H1 (cell line): ENCODE data around the gene RPS3. TPM values are rescaled to one million over a fixed set of nuclear protein-coding genes. Genes with fewer than 3 reads are reported as not detected.

Experiments
- CTCF ChIA-PET: fragments of 300-600 bp; sonication (Branson Sonifier 250); formaldehyde crosslinking; loops from one replicate; lab custom pipeline; 2021; ENCODE audit not compliant: partially characterized antibody; lab: Charles Lee
- POLR2A ChIA-PET: fragments of 300-600 bp; sonication (Branson Sonifier 250); formaldehyde crosslinking; loops from one replicate; lab custom pipeline; 2021; ENCODE audit warnings: inconsistent platforms; ENCODE audit not compliant: partially characterized antibody; lab: Charles Lee
- DNase-seq, 2 experiments: peaks; one replicate each; pipeline versions ENCODE4 v3.0.0 to v3.0.0-alpha.2; 2010 to 2022; ENCODE audit warnings: low spot score in 2 of 2, low read depth in 1 of 2, mixed read lengths in 1 of 2
- FAIRE-seq: peaks from 2 replicates; lab custom pipeline; 2011; peaks lifted over from hg19 to GRCh38; lab: Jason Lieb, UNC
- H2AFZ ChIP-seq: 2 replicates; pipeline ENCODE4 v1.8.1; 2012; ENCODE audit warnings: low read length, inconsistent platforms
- H2AK5ac ChIP-seq: 2 replicates; pipeline ENCODE4 v1.6.1; 2013; ENCODE audit warnings: low read depth, low read length
- H2BK120ac ChIP-seq: replicated peaks from 2 replicates; pipeline ENCODE3; 2013; ENCODE audit warnings: low read depth, low read length, inconsistent platforms
- H2BK12ac ChIP-seq: 2 replicates; pipeline ENCODE4 v1.6.1; 2013; ENCODE audit warnings: low read depth, low read length
- H2BK15ac ChIP-seq: 2 replicates; pipeline ENCODE4 v1.6.1; 2013; ENCODE audit warnings: low read length
- H2BK20ac ChIP-seq: 2 replicates; pipeline ENCODE4 v1.6.1; 2013; ENCODE audit warnings: low read length
- H2BK5ac ChIP-seq: 2 replicates; pipeline ENCODE4 v1.6.1; 2013; ENCODE audit warnings: low read depth, low read length
- H3K14ac ChIP-seq: 2 replicates; pipeline ENCODE4 v1.6.1; 2013; ENCODE audit warnings: inconsistent platforms; ENCODE audit not compliant: insufficient read length
- H3K18ac ChIP-seq: 2 replicates; pipeline ENCODE4 v1.6.1; 2013; ENCODE audit warnings: low read length; ENCODE audit errors: extremely low read depth
- H3K23ac ChIP-seq: 2 replicates; pipeline ENCODE4 v1.6.1; 2013; ENCODE audit warnings: inconsistent platforms; ENCODE audit not compliant: insufficient read length
- H3K23me2 ChIP-seq: 2 replicates; pipeline ENCODE4 v1.6.1; 2013; ENCODE audit warnings: low read depth, low read length
- H3K27ac ChIP-seq: 2 replicates; pipeline ENCODE4 v1.6.1; 2011; ENCODE audit warnings: low read depth, low read length, inconsistent platforms
- H3K27me3 ChIP-seq, 4 experiments: replicated peaks in 1 of 4; 1 replicate in 1 of 4; 2 replicates in 3 of 4; pipeline versions ENCODE4 v1.6.1 to v1.8.1; 2011 to 2013; ENCODE audit warnings: low read length in 3 of 4, mild to moderate bottlenecking in 3 of 4, inconsistent platforms in 2 of 4, mixed read lengths in 2 of 4, moderate library complexity in 1 of 4; ENCODE audit not compliant: control insufficient read depth in 3 of 4, insufficient read depth in 3 of 4; ENCODE audit errors: extremely low read depth in 1 of 4
- H3K36me3 ChIP-seq, 4 experiments: 2 replicates each; pipeline versions ENCODE4 v1.6.1 to v1.8.1; 2011 to 2013; ENCODE audit warnings: mild to moderate bottlenecking in 4 of 4, low read length in 3 of 4, moderate library complexity in 2 of 4, control low read depth in 1 of 4, inconsistent platforms in 1 of 4; ENCODE audit not compliant: insufficient read depth in 4 of 4, control insufficient read depth in 2 of 4
- H3K4ac ChIP-seq: replicated peaks from 2 replicates; pipeline ENCODE3; 2013; ENCODE audit warnings: low read length, low read depth, mixed read lengths, inconsistent platforms; ENCODE audit not compliant: insufficient read length
- H3K4me1 ChIP-seq, 4 experiments: replicated peaks in 1 of 4; 1 replicate in 1 of 4; 2 replicates in 3 of 4; pipeline versions ENCODE4 v1.6.1 to v1.8.1; 2011 to 2013; ENCODE audit warnings: low read length in 3 of 4, inconsistent platforms in 2 of 4, mixed read lengths in 1 of 4; ENCODE audit not compliant: insufficient read depth in 4 of 4, control insufficient read depth in 3 of 4
- H3K4me2 ChIP-seq, 2 experiments: 2 replicates each; pipeline versions ENCODE4 v1.6.1 to v1.8.1; 2011 to 2013; ENCODE audit warnings: low read depth in 2 of 2, low read length in 2 of 2, control low read depth in 1 of 2, inconsistent platforms in 1 of 2, mild to moderate bottlenecking in 1 of 2; ENCODE audit not compliant: insufficient read depth in 1 of 2
- H3K4me3 ChIP-seq, 4 experiments: fragments of 200-600, 300-600 bp in 1 of 4; sonication (generic), shearing (Covaris generic), sonication (Bioruptor Twin) in 1 of 4; 2 replicates each; pipeline versions ENCODE4 v1.5.1 to v1.8.1; 2011 to 2016; ENCODE audit warnings: low read length in 4 of 4, low read depth in 3 of 4, control low read depth in 2 of 4, inconsistent platforms in 2 of 4, mild to moderate bottlenecking in 2 of 4, mixed read lengths in 1 of 4, moderate library complexity in 1 of 4; ENCODE audit not compliant: insufficient read depth in 2 of 4; ENCODE audit errors: extremely low read depth in 1 of 4
- H3K56ac ChIP-seq: replicated peaks from 2 replicates; pipeline ENCODE3; 2013; ENCODE audit warnings: low read depth, mild to moderate bottlenecking, mixed read lengths, low read length, inconsistent platforms; ENCODE audit not compliant: insufficient read length
- H3K79me1 ChIP-seq: 2 replicates; pipeline ENCODE4 v1.6.1; 2013; ENCODE audit warnings: low read depth, low read length, control low read depth
- H3K79me2 ChIP-seq, 2 experiments: 2 replicates each; pipeline versions ENCODE4 v1.6.1 to v1.8.1; 2012 to 2013; ENCODE audit warnings: low read length in 2 of 2, mild to moderate bottlenecking in 2 of 2, inconsistent platforms in 1 of 2; ENCODE audit not compliant: insufficient read depth in 2 of 2, control insufficient read depth in 1 of 2
- H3K9ac ChIP-seq, 4 experiments: replicated peaks in 1 of 4; 1 replicate in 1 of 4; 2 replicates in 3 of 4; pipeline versions ENCODE4 v1.6.1 to v1.8.1; 2011 to 2013; ENCODE audit warnings: low read depth in 3 of 4, low read length in 3 of 4, control low read depth in 2 of 4, mild to moderate bottlenecking in 2 of 4, moderate library complexity in 2 of 4, inconsistent platforms in 1 of 4; ENCODE audit errors: extremely low read depth in 1 of 4
- H3K9me3 ChIP-seq, 2 experiments: 2 replicates each; pipeline versions ENCODE4 v1.6.1 to v1.8.1; 2012 to 2013; ENCODE audit warnings: mild to moderate bottlenecking in 2 of 2, moderate library complexity in 2 of 2, control low read depth in 1 of 2, inconsistent platforms in 1 of 2, low read depth in 1 of 2, low read length in 1 of 2, mixed read lengths in 1 of 2; ENCODE audit not compliant: insufficient read depth in 2 of 2
- H4K20me1 ChIP-seq, 2 experiments: replicated peaks in 1 of 2; 2 replicates each; pipeline versions ENCODE3 to v1.8.1; 2011 to 2013; ENCODE audit warnings: inconsistent platforms in 2 of 2, low read length in 2 of 2, mild to moderate bottlenecking in 1 of 2; ENCODE audit not compliant: insufficient read depth in 2 of 2, control insufficient read depth in 1 of 2
- H4K5ac ChIP-seq: 2 replicates; pipeline ENCODE4 v1.6.1; 2013; ENCODE audit warnings: low read length, low read depth, mixed read lengths, inconsistent platforms; ENCODE audit not compliant: insufficient read length
- H4K8ac ChIP-seq: 2 replicates; pipeline ENCODE4 v1.8.0; 2013; ENCODE audit warnings: mild to moderate bottlenecking, moderate library complexity, low read length, inconsistent platforms; ENCODE audit not compliant: insufficient read depth; ENCODE audit errors: extremely low read depth
- H4K91ac ChIP-seq: replicated peaks from 2 replicates; pipeline ENCODE3; 2013; ENCODE audit warnings: low read length, mixed read lengths, inconsistent platforms; ENCODE audit not compliant: insufficient read length
- CBX5 ChIP-seq: fragments of 300-800, 300-1000 bp; sonication (generic); IDR thresholded peaks from 2 replicates; pipeline ENCODE4 v1.7.1; 2016; ENCODE audit warnings: antibody characterized with exemption, low read length, low read depth
- EZH2 ChIP-seq: fragments of 200-600 bp; sonication (generic); IDR thresholded peaks from 2 replicates; pipeline ENCODE4 v1.7.1; 2012; ENCODE audit warnings: low read depth, mild to moderate bottlenecking, moderate library complexity, low read length, inconsistent platforms; ENCODE audit not compliant: severe bottlenecking
- HDAC2 ChIP-seq, 2 experiments: fragments of 300-600 bp in 1 of 2; sonication (generic) in 1 of 2; IDR thresholded peaks; 2 replicates each; pipeline ENCODE4 v1.6.1; 2011 to 2012; ENCODE audit warnings: low read depth in 2 of 2, low read length in 2 of 2, mild to moderate bottlenecking in 2 of 2, moderate library complexity in 2 of 2, borderline replicate concordance in 1 of 2, inconsistent platforms in 1 of 2
- JUN ChIP-seq: IDR thresholded peaks from 2 replicates; pipeline ENCODE4 v1.6.1; 2011; ENCODE audit warnings: low read depth, mild to moderate bottlenecking, improper control_type of control experiment, low read length
- KDM1A ChIP-seq: fragments of 200-600, 300-600 bp; sonication (generic); IDR thresholded peaks from 2 replicates; pipeline ENCODE4 v1.7.1; 2016; ENCODE audit warnings: mild to moderate bottlenecking, low read length, borderline replicate concordance
- KDM5A ChIP-seq: fragments of 200-600 bp; IDR thresholded peaks from 2 replicates; pipeline ENCODE4 v1.7.1; 2012; ENCODE audit warnings: mild to moderate bottlenecking, low read length, inconsistent platforms, mixed read lengths
- POLR2A ChIP-seq, 2 experiments: IDR thresholded peaks; 1 replicate in 1 of 2; 2 replicates in 1 of 2; pipeline ENCODE4 v1.6.1; 2011; ENCODE audit warnings: low read depth in 2 of 2, low read length in 2 of 2, mild to moderate bottlenecking in 2 of 2; ENCODE audit errors: control extremely low read depth in 1 of 2
- SRF ChIP-seq: IDR thresholded peaks from 2 replicates; pipeline ENCODE4 v1.6.1; 2011; ENCODE audit warnings: mild to moderate bottlenecking, low read depth, low read length, moderate library complexity
- WGBS, 2 experiments: shearing (Covaris generic) in 1 of 2; methylation state at CpG; one replicate each; pipeline versions ENCODE4 v1.1.6 to v1.1.7; 2013 to 2015; ENCODE audit warnings: low lambda C conversion rate in 2 of 2, mixed read lengths in 2 of 2, inconsistent platforms in 1 of 2, low coverage in 1 of 2, missing lambda C conversion rate in 1 of 2; ENCODE audit not compliant: insufficient replicate concordance in 2 of 2, insufficient coverage in 1 of 2, insufficient read length in 1 of 2; ENCODE audit errors: extremely low coverage in 1 of 2, missing lambda C conversion rate in 1 of 2; 5-methylcytosine and 5-hydroxymethylcytosine counted together
- polyA plus RNA-seq, 7 experiments: library from polyadenylated mRNA; depleted of rRNA in 3 of 7; stranded (reverse) in 5 of 7; unstranded in 2 of 7; fragments of >200 nt in 5 of 7; fragments of 200-250 nt in 2 of 7; gene quantifications; 1 replicate in 5 of 7; 2 replicates in 1 of 7; 4 replicates in 1 of 7; pipeline versions ENCODE4 v1.2.1 to v1.2.3, GENCODE V29; 2011 to 2013; ENCODE audit warnings: missing spikeins in 2 of 7, mixed read lengths in 2 of 7
- total RNA-seq: library from RNA; stranded (reverse); fragmentation: NEBNext Ultra II Directional; extraction: Animal tissue kit (Norgen Biotek cat#: 25700); gene quantifications from 2 replicates; pipeline ENCODE4 v1.2.1, GENCODE V29; 2021

Gene RPS3
- total and polyA plus RNA-seq, 2 of the 8 experiments (the other 6 are each of a cell fraction or from before 2014, with no cell fraction given), result 3,813 to 4,194 TPM

DNA sequence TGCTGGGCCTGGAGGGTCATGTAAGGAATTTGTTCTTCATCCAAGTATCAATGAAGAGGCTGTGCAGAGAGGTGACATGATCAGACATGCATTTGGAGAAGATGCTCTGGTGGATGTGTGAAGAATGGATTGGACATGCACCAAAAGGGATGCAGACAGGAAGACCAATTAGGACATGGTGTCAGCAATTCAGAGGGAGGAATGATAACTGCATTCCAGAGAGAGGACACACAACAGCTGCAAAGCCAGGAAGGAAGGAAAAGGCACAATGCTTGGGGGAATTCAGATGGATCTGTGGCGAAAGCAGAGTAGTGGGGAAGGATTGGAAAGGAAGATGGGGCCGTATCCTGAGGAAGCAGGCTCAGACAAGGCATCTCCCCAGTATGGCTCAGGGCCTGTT, 42.7 kb upstream of the RPS3 start:
- no peak overlapping the region for H3K4me2 ChIP-seq
- H3K4me3 ChIP-seq, result no peak overlapping the region
- no peak overlapping the region for H2BK15ac ChIP-seq
- H3K27ac ChIP-seq, result no peak overlapping the region
- DNase-seq, result no peak
- H2AFZ ChIP-seq, result no peak overlapping the region
- H3K14ac ChIP-seq, result no peak overlapping the region
- POLR2A ChIA-PET, result interaction anchor here (0.8 to 1.4 kb wide), 5 partner anchors 7 to 51 kb away, joined by 3 to 6 read pairs (median 4); no protein-coding TSS in a partner anchor
- H2BK5ac ChIP-seq, result no peak overlapping the region
- H2BK120ac ChIP-seq, result no peak overlapping the region
- no peaks in the 10 kb centered on the region for H3K79me2 ChIP-seq
- no peak overlapping the region for H3K56ac ChIP-seq
- H4K5ac ChIP-seq, result no peak overlapping the region
- WGBS, 2 experiments, result 90% methylated on average over 2 of the region's 2 CpGs; no CpG with 5 or more reads in 1 of the 2 experiments
- H3K4me1 ChIP-seq, result peaks cover 0 to 7% (median under 1%) of the 10 kb centered on the region in 4 experiments; a peak in 4 of 7 replicates
- H4K20me1 ChIP-seq, result no peaks in the 10 kb centered on the region
- H3K23ac ChIP-seq, result no peak overlapping the region
- no peaks in the 10 kb centered on the region for H3K79me1 ChIP-seq
- H2AK5ac ChIP-seq, result no peak overlapping the region
- H3K23me2 ChIP-seq, result peaks cover 9% of the 10 kb centered on the region; the same call in 1 of the 2 replicates
- no peak for FAIRE-seq
- TF ChIP-seq EZH2 (no peak), HDAC2 (IDR thresholded peaks at IDR 0.05; ENCODE audit: borderline replicate concordance in 1 of 2, low read depth in 2 of 2, low read length in 2 of 2) (no peak), JUN (no peak), SRF (no peak), POLR2A (IDR thresholded peaks at IDR 0.05; ENCODE audit: control extremely low read depth in 1 of 2, low read depth in 2 of 2, low read length in 2 of 2) (no peak), CBX5 (no peak), KDM1A (no peak), KDM5A (no peak)
- H3K9me3 ChIP-seq, result no peaks in the 10 kb centered on the region
- H3K18ac ChIP-seq, result no peak overlapping the region
- H3K4ac ChIP-seq, result no peak overlapping the region
- CTCF ChIA-PET, result interaction anchor here (0.7 to 3.2 kb wide), 7 partner anchors 14 to 95 kb away, joined by 3 to 15 read pairs (median 4); no protein-coding TSS in a partner anchor
- no peak overlapping the region for H2BK12ac ChIP-seq
- H4K91ac ChIP-seq, result no peak overlapping the region
- H3K27me3 ChIP-seq, result no peaks in the 10 kb centered on the region; a peak in 1 of 7 replicates
- no peak overlapping the region for H4K8ac ChIP-seq
- no peak overlapping the region for H3K9ac ChIP-seq
- no peaks in the 10 kb centered on the region for H3K36me3 ChIP-seq
- no peak overlapping the region for H2BK20ac ChIP-seq
